Prostate gland (tissue), 2 donors: Measurements from ENCODE around the gene TPCN1.

Experiments
- CTCF ChIP-seq, 4 experiments: fragments of 200-600 bp in 2 of 4; fragments of 450-650 bp in 2 of 4; sonication (generic) in 2 of 4; IDR thresholded peaks; 1 replicate in 3 of 4; 2 replicates in 1 of 4; pipeline ENCODE4 v1.5.1; 2016 to 2019; ENCODE audit warnings: antibody characterized with exemption in 4 of 4, mild to moderate bottlenecking in 2 of 4, moderate library complexity in 2 of 4
- POLR2AphosphoS5 ChIP-seq: sonication (generic); formaldehyde crosslinking; IDR thresholded peaks from one replicate; pipeline ENCODE4 v1.6.1; 2017; ENCODE audit warnings: antibody characterized with exemption

- TF ChIP-seq POLR2AphosphoS5: no peak
- no peak for TF ChIP-seq CTCF (IDR thresholded peaks at IDR 0.05)
Measured at GRCh38 chr12:113247123-113248050, 26.1 kb downstream of the TPCN1 start.
